Subcutaneous adipose tissue (tissue), 4 donors: ENCODE data around the gene PDE4D. TPM values are rescaled to one million over a fixed set of nuclear protein-coding genes. Genes with fewer than 3 reads are reported as not detected.

Experiments used
- small RNA-seq: library from RNA; depleted of rRNA; stranded (forward); fragments of <200 nt; gene quantifications from one replicate; pipeline ENCODE3, GENCODE V24; 2016
- total RNA-seq, 4 donors: library from RNA; depleted of rRNA; stranded (reverse); fragments of >200 nt; gene quantifications; one replicate each; pipeline ENCODE4 v1.1.0, GENCODE V29; 2016
- TF ChIP-seq, protein P1 (sequence below): fragments of 450-650 bp; IDR thresholded peaks from one replicate; pipeline ENCODE4 v1.5.1; 2016; ENCODE audit warnings: low read depth, mild to moderate bottlenecking, control low read depth, antibody characterized with exemption, moderate library complexity

PDE4D gene
- total RNA-seq, 4 donors from 2014 or later: 15.0 to 24.0 (median 18.5) TPM

DNA sequence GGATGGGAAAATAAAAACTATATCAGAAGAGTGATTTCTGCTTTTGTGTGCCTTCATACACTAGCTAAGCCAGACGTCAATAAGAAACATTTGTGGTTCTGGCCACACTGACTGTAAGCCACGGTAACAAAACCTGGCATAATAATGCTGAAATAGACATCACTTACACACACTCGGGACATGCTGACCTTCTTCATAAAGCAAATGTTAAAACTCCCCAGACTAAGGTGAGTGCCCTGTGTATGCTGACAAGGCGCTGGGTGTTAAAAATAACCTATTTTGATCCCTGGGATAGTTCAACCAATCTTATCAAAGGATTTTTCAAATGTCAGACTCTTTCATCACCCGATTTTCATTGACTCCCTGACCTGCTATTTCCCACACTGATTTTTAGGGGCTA lies 973.7 kb downstream of the PDE4D start:
- TF ChIP-seq, protein P1, sequence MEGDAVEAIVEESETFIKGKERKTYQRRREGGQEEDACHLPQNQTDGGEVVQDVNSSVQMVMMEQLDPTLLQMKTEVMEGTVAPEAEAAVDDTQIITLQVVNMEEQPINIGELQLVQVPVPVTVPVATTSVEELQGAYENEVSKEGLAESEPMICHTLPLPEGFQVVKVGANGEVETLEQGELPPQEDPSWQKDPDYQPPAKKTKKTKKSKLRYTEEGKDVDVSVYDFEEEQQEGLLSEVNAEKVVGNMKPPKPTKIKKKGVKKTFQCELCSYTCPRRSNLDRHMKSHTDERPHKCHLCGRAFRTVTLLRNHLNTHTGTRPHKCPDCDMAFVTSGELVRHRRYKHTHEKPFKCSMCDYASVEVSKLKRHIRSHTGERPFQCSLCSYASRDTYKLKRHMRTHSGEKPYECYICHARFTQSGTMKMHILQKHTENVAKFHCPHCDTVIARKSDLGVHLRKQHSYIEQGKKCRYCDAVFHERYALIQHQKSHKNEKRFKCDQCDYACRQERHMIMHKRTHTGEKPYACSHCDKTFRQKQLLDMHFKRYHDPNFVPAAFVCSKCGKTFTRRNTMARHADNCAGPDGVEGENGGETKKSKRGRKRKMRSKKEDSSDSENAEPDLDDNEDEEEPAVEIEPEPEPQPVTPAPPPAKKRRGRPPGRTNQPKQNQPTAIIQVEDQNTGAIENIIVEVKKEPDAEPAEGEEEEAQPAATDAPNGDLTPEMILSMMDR: no peak

Small RNA genes lying within 50 kb of the gene (small RNA-seq; reads per million reads assigned to genes)
- gene MIR582: not detected
